Measurements from ENCODE around the gene PADI2. TPM values are rescaled to one million over a fixed set of nuclear protein-coding genes. Genes with fewer than 3 reads are reported as not detected.

Gene PADI2
- total and polyA plus RNA-seq, 2 experiments from 2014 or later: 1.7 to 4.3 TPM

DNA sequence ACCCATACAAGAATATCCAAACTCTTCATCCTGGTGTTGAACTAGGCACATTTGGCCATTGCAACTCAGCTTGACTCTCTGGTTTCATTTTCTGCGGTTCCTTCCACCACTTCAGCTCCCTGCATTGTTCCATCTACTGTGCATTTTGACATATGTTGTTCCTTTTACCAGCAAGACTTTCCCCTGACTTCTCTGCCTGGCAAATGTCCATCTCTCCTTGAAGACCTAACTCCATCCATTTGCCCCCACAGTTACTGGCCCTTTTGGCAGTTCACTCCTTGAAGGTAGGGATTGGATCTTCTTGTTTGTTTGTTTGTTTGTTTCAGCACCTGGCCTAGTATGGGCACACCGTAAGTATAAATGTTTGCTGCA, 8.7 kb downstream of the PADI2 start:
- Histone ChIP-seq H3K4me2 (no peak overlapping the region), H3K4me3 (no peak overlapping the region), H3F3A (replicated peaks; ENCODE audit: low read depth) (no peaks in the 10 kb centered on the region), H4K20me1 (replicated peaks; ENCODE audit: insufficient read depth) (no peaks in the 10 kb centered on the region; the same call in 1 of the 2 replicates), H2AFZ (no peak overlapping the region), H3K36me3 (ENCODE audit: insufficient read depth) (no peaks in the 10 kb centered on the region), H3K79me2 (replicated peaks; ENCODE audit: insufficient read depth) (no peaks in the 10 kb centered on the region), H3K27ac (ENCODE audit: low read depth) (no peak overlapping the region), H3K27me3 (ENCODE audit: insufficient read depth) (no peaks in the 10 kb centered on the region), H3K4me1 (ENCODE audit: insufficient read depth) (no peaks in the 10 kb centered on the region), H3K9me2 (ENCODE audit: insufficient read depth) (no peaks in the 10 kb centered on the region)
- DNase-seq (ENCODE audit: low spot score) (no peak), ATAC-seq (no peak)
- Mint-ChIP-seq H3K27ac (no peak overlapping the region), H3K36me3 (ENCODE audit: low read depth) (no peaks in the 10 kb centered on the region), H3K4me3 (no peak overlapping the region), H3K27me3 (ENCODE audit: insufficient read depth, low read depth, poor library complexity) (peaks cover 17% of the 10 kb centered on the region), H3K4me1 (peaks cover 3% of the 10 kb centered on the region; the same call in 2 of the 3 replicates), H3K9me3 (no peaks in the 10 kb centered on the region)
- TF ChIP-seq JUNB (IDR thresholded peaks at IDR 0.05; ENCODE audit: unreplicated experiment): no peak
- no peak for TF ChIP-seq EZH2phosphoT487 (IDR thresholded peaks at IDR 0.05; ENCODE audit: unreplicated experiment)
- TF ChIP-seq, protein P1, sequence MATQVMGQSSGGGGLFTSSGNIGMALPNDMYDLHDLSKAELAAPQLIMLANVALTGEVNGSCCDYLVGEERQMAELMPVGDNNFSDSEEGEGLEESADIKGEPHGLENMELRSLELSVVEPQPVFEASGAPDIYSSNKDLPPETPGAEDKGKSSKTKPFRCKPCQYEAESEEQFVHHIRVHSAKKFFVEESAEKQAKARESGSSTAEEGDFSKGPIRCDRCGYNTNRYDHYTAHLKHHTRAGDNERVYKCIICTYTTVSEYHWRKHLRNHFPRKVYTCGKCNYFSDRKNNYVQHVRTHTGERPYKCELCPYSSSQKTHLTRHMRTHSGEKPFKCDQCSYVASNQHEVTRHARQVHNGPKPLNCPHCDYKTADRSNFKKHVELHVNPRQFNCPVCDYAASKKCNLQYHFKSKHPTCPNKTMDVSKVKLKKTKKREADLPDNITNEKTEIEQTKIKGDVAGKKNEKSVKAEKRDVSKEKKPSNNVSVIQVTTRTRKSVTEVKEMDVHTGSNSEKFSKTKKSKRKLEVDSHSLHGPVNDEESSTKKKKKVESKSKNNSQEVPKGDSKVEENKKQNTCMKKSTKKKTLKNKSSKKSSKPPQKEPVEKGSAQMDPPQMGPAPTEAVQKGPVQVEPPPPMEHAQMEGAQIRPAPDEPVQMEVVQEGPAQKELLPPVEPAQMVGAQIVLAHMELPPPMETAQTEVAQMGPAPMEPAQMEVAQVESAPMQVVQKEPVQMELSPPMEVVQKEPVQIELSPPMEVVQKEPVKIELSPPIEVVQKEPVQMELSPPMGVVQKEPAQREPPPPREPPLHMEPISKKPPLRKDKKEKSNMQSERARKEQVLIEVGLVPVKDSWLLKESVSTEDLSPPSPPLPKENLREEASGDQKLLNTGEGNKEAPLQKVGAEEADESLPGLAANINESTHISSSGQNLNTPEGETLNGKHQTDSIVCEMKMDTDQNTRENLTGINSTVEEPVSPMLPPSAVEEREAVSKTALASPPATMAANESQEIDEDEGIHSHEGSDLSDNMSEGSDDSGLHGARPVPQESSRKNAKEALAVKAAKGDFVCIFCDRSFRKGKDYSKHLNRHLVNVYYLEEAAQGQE (IDR thresholded peaks at IDR 0.05; ENCODE audit: unreplicated experiment): no peak
- TF ChIP-seq, protein P2, sequence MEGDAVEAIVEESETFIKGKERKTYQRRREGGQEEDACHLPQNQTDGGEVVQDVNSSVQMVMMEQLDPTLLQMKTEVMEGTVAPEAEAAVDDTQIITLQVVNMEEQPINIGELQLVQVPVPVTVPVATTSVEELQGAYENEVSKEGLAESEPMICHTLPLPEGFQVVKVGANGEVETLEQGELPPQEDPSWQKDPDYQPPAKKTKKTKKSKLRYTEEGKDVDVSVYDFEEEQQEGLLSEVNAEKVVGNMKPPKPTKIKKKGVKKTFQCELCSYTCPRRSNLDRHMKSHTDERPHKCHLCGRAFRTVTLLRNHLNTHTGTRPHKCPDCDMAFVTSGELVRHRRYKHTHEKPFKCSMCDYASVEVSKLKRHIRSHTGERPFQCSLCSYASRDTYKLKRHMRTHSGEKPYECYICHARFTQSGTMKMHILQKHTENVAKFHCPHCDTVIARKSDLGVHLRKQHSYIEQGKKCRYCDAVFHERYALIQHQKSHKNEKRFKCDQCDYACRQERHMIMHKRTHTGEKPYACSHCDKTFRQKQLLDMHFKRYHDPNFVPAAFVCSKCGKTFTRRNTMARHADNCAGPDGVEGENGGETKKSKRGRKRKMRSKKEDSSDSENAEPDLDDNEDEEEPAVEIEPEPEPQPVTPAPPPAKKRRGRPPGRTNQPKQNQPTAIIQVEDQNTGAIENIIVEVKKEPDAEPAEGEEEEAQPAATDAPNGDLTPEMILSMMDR (conservative IDR thresholded peaks at IDR 0.05; ENCODE audit: low read depth in 2 of 2): no peak
- no peak for TF ChIP-seq ZNF114 (CRISPR knock-in tag; IDR thresholded peaks at IDR 0.05)
- TF ChIP-seq, protein P3, sequence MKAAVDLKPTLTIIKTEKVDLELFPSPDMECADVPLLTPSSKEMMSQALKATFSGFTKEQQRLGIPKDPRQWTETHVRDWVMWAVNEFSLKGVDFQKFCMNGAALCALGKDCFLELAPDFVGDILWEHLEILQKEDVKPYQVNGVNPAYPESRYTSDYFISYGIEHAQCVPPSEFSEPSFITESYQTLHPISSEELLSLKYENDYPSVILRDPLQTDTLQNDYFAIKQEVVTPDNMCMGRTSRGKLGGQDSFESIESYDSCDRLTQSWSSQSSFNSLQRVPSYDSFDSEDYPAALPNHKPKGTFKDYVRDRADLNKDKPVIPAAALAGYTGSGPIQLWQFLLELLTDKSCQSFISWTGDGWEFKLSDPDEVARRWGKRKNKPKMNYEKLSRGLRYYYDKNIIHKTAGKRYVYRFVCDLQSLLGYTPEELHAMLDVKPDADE (IDR thresholded peaks at IDR 0.05): no peak
- no peak for TF ChIP-seq STAT1 (IDR thresholded peaks at IDR 0.05; ENCODE audit: unreplicated experiment)
- TF ChIP-seq CREB1 (CRISPR knock-in tag; IDR thresholded peaks at IDR 0.05; ENCODE audit: low read depth): no peak
- no peak for TF ChIP-seq NANOG (IDR thresholded peaks at IDR 0.05; ENCODE audit: borderline replicate concordance)
- TF ChIP-seq, protein P4, sequence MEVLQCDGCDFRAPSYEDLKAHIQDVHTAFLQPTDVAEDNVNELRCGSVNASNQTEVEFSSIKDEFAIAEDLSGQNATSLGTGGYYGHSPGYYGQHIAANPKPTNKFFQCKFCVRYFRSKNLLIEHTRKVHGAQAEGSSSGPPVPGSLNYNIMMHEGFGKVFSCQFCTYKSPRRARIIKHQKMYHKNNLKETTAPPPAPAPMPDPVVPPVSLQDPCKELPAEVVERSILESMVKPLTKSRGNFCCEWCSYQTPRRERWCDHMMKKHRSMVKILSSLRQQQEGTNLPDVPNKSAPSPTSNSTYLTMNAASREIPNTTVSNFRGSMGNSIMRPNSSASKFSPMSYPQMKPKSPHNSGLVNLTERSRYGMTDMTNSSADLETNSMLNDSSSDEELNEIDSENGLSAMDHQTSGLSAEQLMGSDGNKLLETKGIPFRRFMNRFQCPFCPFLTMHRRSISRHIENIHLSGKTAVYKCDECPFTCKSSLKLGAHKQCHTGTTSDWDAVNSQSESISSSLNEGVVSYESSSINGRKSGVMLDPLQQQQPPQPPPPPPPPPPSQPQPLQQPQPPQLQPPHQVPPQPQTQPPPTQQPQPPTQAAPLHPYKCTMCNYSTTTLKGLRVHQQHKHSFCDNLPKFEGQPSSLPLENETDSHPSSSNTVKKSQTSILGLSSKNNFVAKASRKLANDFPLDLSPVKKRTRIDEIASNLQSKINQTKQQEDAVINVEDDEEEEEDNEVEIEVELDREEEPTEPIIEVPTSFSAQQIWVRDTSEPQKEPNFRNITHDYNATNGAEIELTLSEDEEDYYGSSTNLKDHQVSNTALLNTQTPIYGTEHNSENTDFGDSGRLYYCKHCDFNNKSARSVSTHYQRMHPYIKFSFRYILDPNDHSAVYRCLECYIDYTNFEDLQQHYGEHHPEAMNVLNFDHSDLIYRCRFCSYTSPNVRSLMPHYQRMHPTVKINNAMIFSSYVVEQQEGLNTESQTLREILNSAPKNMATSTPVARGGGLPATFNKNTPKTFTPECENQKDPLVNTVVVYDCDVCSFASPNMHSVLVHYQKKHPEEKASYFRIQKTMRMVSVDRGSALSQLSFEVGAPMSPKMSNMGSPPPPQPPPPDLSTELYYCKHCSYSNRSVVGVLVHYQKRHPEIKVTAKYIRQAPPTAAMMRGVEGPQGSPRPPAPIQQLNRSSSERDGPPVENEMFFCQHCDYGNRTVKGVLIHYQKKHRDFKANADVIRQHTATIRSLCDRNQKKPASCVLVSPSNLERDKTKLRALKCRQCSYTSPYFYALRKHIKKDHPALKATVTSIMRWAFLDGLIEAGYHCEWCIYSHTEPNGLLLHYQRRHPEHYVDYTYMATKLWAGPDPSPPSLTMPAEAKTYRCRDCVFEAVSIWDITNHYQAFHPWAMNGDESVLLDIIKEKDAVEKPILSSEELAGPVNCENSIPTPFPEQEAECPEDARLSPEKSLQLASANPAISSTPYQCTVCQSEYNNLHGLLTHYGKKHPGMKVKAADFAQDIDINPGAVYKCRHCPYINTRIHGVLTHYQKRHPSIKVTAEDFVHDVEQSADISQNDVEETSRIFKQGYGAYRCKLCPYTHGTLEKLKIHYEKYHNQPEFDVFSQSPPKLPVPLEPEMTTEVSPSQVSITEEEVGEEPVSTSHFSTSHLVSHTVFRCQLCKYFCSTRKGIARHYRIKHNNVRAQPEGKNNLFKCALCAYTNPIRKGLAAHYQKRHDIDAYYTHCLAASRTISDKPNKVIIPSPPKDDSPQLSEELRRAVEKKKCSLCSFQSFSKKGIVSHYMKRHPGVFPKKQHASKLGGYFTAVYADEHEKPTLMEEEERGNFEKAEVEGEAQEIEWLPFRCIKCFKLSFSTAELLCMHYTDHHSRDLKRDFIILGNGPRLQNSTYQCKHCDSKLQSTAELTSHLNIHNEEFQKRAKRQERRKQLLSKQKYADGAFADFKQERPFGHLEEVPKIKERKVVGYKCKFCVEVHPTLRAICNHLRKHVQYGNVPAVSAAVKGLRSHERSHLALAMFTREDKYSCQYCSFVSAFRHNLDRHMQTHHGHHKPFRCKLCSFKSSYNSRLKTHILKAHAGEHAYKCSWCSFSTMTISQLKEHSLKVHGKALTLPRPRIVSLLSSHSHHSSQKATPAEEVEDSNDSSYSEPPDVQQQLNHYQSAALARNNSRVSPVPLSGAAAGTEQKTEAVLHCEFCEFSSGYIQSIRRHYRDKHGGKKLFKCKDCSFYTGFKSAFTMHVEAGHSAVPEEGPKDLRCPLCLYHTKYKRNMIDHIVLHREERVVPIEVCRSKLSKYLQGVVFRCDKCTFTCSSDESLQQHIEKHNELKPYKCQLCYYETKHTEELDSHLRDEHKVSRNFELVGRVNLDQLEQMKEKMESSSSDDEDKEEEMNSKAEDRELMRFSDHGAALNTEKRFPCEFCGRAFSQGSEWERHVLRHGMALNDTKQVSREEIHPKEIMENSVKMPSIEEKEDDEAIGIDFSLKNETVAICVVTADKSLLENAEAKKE (CRISPR knock-in tag; IDR thresholded peaks at IDR 0.05): no peak
- no peak for TF ChIP-seq ZNF331 (CRISPR knock-in tag; IDR thresholded peaks at IDR 0.05; ENCODE audit: low read depth)
